ENCODE measurements around the gene PLCE1. TPM values are rescaled to one million over a fixed set of nuclear protein-coding genes. Genes with fewer than 3 reads are reported as not detected.
A peak's percentile ranks its signal among the peaks of the same experiment; 100 is the strongest.
"Not testable (repeated sequence)": the region's sequence is repeated elsewhere in the genome, so short reads cannot be mapped to it uniquely, and the experiment has no call there.

Gene PLCE1
- 47.4 TPM for total RNA-seq (ENCODE audit: insufficient read depth, low replicate concordance)

- DNase-seq (ENCODE audit: low spot score), result peak; percentile 72
These were observed at the start of gene PLCE1 for GRCh38 chr10:93993782-93994437. Gene PLCE1, plus strand, starts transcription at chr10:93993931. Its CDS starts 37,116 bp downstream, at chr10:94031047.

- DNase-seq (ENCODE audit: low spot score), result no peak
These were observed 47.9 kb upstream of the PLCE1 start for GRCh38 chr10:93945819-93946218.

- peak; percentile 65 for DNase-seq (ENCODE audit: low spot score)
These were observed 46.7 kb upstream of the PLCE1 start for GRCh38 chr10:93947055-93947454.

GRCh38 chr10:93947524-93947923 lies 46.2 kb upstream of the PLCE1 start:
- DNase-seq (ENCODE audit: low spot score), result peak; percentile 5

GRCh38 chr10:93951905-93952304 lies 41.8 kb upstream of the PLCE1 start:
- peak; percentile 18 for DNase-seq (ENCODE audit: low spot score)

- no peak for DNase-seq (ENCODE audit: low spot score)
These were observed 39.4 kb upstream of the PLCE1 start for GRCh38 chr10:93954299-93954698.

GRCh38 chr10:93954726-93955363 lies 38.9 kb upstream of the PLCE1 start:
- no peak for DNase-seq (ENCODE audit: low spot score)

GRCh38 chr10:93958834-93959233 lies 34.9 kb upstream of the PLCE1 start:
- no peak for DNase-seq (ENCODE audit: low spot score)

GRCh38 chr10:93960988-93961387 lies 32.7 kb upstream of the PLCE1 start:
- not testable (repeated sequence) for DNase-seq (ENCODE audit: low spot score)

- no peak for DNase-seq (ENCODE audit: low spot score)
These were observed 30.8 kb upstream of the PLCE1 start for GRCh38 chr10:93962973-93963372.

GRCh38 chr10:93963434-93963833 lies 30.3 kb upstream of the PLCE1 start:
- DNase-seq (ENCODE audit: low spot score), result peak; percentile 20

- no peak for DNase-seq (ENCODE audit: low spot score)
These were observed 27.8 kb upstream of the PLCE1 start for GRCh38 chr10:93965911-93966310.

- DNase-seq (ENCODE audit: low spot score), result no peak
These were observed 26.0 kb upstream of the PLCE1 start for GRCh38 chr10:93967756-93968155.

GRCh38 chr10:93968540-93968945 lies 25.2 kb upstream of the PLCE1 start:
- DNase-seq (ENCODE audit: low spot score), result no peak

- not testable (repeated sequence) for DNase-seq (ENCODE audit: low spot score)
These were observed 23.2 kb upstream of the PLCE1 start for GRCh38 chr10:93970433-93971010.

- no peak for DNase-seq (ENCODE audit: low spot score)
These were observed 19.8 kb upstream of the PLCE1 start for GRCh38 chr10:93973748-93974445.

GRCh38 chr10:93977442-93977841 lies 16.3 kb upstream of the PLCE1 start:
- DNase-seq (ENCODE audit: low spot score), result no peak

- DNase-seq (ENCODE audit: low spot score), result no peak
These were observed 13.2 kb upstream of the PLCE1 start for GRCh38 chr10:93980486-93980885.

GRCh38 chr10:93991114-93991513 lies 2.6 kb upstream of the PLCE1 start:
- DNase-seq (ENCODE audit: low spot score), result no peak

- DNase-seq (ENCODE audit: low spot score), result peak; percentile 88
These were observed 2.0 kb upstream of the PLCE1 start for GRCh38 chr10:93991596-93992284.

- DNase-seq (ENCODE audit: low spot score), result peak; percentile 29
These were observed 1.2 kb upstream of the PLCE1 start for GRCh38 chr10:93992400-93993030.
